GM19467 (cell line): ENCODE measurements around the gene ELMO1.

Experiments used
- ATAC-seq: cut with Tn5 transposase; IDR thresholded peaks from one replicate; pipeline ENCODE4 v1.9.1; 2021; ENCODE audit warnings: mild to moderate bottlenecking, moderate library complexity; ENCODE audit not compliant: unreplicated experiment

Gene ELMO1

DNA sequence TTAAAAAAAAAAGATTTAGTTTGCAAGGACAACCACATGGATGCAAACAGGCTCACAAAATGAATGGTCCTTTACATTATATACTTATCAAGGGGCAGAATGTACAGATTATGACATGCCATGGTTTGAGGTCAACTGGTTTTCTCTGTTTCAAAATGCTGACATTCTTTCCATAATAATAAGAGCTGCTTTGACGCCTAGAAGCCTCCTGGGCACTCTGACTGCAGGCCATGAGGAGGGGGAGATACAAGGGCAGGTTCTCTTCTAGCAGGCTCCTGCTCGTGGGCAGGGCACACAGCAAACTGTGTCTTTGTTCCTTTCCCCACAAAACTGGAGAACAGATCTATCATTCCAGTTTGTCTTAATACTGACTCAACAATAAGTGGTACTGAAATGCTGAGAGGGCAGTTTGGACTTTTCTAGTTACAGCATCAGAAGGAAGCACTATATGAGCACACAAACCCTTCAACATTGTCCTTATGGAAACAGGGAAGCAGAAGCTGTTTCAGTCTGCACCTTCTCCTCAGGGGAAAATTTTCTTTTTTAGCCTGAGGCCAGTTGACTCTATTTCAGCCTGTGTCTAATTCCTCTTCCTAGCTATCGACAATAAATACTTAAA is 409.4 kb downstream of the ELMO1 start:
- no peak for ATAC-seq

DNA sequence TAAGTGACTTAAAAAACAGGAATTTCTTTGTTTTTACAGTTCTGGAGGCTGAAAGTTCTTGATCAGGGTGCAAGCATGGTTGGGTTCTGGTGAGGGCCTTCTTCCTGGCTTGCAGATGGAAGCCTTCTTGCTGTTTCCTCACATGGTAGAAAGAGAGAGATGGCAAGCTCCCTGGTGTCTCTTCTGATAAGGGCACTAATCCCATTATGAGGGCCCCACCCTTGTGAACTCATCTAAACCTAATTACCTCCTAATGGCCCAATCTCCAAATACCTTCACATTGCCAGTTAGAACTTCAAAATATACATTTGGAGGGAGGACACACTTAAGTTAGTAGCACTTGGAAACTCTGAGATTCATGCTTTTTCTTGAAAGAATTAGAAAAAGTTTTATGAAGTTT is 410.0 kb downstream of the ELMO1 start:
- no peak for ATAC-seq

DNA sequence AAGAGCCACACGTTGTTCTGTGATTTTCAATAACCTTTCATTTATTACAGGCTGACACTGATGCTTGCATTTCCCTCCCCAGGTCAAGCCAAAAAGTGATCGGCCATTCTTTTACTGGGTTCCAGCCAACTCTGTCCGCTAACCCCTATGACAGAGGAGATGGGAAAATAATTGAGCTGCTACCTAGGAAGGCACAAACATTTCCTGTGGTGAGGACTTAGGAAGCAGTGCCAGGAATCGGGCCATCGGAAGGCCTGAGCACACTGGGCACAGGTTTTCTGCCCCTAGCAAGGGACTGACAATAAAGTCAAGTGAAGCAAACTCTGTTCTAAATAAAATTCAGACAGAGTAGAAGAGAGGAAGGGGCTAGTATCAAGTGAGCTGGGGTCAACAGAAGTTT is 411.4 kb downstream of the ELMO1 start:
- no peak for ATAC-seq

DNA sequence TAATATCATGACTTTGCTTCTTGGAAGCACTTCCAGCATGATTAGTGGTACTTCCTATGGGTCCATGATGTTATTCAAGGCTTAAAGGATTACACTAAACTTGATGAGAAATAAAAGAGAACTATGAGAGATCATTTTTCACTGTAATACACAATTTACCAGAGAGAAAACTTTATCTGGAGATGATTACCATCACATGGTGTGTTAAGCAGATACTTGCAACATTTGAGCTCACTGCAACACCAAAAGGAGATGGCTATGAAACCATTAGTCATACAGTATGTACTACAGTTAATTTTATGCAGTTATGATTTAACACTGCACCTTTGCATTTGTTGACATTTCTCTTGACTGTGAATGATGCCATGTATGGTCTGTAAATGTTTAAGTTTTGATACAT is 413.0 kb downstream of the ELMO1 start:
- ATAC-seq, result no peak

DNA sequence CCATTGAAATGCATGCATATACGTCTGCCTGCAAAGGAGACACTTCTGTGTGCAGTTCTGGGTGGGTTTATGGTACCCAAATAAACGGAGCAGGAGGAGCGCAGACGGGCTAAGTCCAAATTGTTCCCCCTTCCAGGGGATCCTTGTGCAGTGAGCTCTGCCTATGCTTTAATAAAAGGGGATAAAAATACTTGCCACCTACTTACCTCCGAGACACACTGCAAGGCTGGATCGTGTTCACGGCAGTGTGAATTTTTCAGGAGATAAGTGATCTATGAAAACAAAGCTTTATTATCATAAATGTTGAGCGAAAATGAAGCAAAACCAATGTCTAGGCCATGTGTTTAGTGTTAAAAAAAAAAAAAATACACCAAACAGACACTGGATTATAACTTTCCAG is 415.5 kb downstream of the ELMO1 start:
- ATAC-seq, result no peak

DNA sequence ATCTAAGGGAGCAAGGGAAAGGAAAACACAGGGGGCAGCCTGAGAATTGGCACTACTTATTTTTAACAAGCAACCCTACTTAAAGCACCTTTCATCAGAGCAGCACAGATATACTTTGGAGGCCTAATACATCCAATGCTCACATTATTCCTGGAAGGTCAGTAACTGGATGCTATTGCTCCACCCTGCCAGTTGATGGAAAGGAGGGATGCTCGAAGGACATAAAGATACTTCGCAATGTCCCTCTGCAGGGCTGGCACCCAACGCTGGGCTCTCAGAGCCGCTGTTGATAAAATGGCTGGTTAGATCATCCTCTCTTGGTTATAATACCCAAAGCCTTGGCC is 416.4 kb downstream of the ELMO1 start:
- ATAC-seq, result no peak

DNA sequence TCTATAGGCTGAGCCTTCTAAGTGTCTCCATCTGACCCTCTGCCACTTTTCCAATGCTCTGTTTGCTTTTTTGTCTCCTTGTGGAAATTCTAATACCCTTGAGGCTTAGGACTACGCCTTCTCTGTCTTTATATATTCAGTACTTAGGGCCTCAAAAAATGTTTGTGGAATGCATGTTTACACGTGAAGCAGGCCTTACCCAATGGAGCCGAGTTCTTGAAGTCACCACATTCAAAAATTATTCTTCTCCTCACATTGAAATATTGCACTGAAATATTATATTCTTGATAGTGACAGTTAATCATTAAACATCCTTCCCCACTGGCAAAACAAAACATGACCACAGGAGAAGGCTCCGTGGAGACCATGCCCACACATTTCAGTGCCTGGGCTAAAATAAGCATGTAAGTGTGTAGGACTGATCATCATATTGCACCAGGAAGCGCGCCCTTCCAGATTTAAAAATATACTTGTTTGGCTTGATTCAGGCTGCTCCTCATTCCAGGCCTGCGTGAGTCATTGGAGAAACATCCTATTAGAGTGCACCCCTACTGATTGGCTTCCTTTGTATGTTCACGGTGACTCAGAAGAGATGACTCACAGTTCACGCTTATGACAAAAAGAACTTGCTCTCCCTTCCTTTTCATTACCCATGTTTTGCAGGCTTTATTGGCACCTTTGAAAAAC is 416.9 kb downstream of the ELMO1 start:
- ATAC-seq, result no peak

DNA sequence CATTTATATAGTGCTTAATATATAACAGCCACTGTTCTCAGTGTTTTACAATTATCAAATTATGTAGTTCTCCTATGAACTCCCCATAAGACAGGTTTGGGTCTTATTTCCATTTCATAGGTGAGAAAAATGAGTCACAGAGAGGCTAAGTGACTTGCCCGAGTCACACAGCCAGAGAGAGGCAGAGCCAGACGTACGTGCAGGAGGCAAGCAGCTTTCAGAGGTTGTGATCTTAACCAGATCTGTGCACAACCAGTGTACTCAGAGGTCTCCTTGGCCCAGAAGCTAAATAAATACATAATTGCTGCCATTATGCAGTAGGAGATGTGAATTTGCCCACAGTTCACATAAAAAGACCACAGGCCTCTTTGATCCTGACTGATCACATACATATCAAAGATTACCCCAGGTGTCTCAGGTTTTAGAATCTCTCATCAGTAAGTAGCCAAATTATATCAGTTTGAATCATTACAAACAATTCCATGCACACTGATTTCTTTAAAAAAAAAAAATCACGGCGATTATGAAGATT is 419.7 kb downstream of the ELMO1 start:
- no peak for ATAC-seq

DNA sequence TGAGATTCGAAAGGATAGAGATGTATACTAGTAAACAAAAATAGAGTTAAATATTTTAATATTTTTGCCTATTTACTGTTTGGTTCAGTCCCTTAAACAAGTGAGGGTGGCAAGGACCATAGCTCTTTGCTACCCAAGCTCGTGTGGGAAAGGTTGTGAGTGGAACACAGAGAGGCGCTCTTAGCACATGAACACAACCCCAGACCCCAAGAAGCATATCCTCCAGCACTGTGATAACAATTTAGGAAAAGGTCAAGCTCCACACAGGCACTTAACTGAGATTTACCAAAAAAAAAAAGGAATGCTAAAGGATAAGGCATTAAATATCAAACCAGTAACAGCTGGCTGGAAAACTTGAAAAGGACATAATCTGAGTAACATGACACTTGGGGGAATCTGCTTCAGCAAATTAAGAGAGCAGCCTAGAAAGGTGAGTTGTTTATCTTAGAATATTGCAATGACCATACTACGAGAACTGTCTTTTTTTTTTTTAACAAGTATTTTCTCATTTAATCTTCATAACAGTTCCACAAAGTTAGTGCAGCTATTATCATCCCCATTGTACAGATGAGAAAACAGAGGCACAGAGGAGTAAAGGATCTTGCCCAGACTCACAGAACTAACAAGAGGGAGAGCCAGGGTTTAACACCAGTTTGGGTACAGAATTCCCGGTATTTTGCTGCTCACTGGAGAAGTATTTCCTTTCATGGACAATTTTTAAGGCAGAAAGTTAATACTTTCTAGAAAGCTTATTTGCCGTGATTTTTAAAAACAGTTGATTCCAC is 420.9 kb downstream of the ELMO1 start:
- ATAC-seq, result no peak

DNA sequence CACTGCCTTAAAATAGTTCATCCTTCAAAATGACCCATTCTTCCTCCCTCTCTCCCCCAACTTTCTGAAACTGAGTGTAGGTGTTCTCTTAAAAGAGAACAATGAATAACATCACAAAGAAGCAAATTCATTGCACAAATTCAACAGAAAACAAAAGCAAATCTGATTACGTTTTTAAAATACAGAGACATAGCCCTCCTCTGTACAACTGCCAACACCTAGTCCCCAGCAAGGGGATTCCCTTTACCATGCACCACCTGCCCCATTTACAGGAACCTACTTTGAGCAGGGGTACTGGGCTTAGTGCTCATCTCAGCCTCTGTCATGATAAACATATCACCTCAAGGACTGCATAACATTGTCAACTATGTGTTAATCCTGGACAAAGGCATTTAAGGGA is 421.6 kb downstream of the ELMO1 start:
- ATAC-seq, result no peak

DNA sequence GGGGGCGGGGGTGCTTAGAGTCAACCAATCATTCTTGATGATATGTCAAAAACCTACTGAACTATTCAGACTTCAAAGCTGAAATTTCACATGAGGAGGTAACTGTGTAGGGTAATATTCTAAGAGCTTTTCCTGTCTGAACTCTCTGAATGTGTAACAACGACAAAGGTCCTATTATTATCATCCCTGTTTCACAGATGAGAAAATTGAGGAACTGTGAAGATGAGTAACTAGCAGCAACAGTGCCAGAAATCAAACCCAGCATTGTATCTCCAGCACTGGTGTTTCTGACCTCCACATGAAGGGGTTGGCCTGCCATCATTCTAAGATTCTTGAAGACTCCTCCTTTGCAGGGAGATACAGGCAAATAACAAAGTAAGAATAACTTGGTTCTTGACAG is 429.7 kb downstream of the ELMO1 start:
- ATAC-seq, result no peak

DNA sequence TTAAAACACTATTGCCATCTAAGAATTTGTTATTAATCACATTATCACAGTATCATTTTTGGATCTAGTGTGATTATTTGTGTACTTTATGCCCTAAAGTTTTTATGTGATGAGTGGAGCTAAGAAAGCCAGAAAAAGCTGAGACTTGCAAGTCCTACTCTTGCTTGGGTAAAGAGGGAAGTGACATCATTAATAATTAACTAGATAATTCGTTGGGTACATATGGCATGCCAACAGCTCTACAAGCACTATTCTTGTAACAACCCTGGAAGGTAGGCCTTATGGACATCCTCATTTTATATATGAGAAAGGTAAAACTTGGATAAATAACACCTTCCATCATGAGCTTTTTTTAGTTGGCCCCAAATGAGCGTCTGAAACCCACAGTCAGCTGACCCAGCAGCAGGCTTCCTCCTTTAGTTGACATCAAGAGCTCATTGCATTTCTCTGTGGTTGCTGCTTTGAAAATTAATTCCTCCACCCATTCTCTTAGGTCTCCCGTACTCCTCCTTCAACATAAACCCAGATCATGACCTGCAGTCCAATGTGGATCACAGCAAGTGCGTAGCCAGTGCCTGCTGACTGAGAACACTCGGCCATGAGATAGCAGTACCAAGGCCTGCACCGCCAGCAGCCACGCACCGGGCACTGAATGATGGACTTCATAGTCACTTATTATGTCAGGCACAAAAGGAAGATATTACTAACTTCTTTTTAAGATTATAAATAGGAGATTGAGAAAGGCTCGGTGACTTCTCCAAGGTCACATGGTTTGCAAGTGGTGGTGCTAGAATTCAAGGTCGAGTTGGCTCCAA is 432.4 kb downstream of the ELMO1 start:
- no peak for ATAC-seq

DNA sequence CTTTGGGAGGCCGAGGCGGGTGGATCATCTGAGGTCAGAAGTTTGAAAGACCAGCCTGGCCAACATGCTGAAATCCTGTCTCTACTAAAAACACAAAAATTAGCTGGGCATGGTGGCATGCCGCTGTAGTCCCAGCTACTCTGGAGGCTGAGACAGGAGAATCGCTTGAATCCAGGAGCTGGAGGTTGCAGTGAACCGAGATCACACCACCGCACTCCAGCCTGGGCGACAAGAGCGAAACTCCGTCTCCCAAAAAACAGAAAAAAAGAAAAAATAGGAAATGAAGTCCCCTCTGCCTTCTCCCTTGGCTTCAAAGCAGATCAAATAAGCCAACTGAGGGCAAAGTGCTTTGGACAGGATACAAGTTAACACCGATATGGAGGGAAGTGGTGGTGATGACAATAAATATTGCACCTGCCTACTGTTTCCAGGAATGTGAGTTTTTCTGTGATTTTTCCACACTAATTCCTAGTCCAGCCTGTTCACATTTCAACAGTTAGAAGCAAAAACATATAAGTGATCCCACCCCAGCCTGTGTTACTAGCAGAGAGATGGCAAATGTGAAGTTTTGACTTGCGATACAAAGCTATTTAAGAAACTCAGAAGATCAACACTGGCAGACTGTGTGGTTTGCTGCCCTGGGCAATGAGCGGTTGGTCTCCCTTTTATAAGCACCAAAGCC is 433.2 kb downstream of the ELMO1 start:
- ATAC-seq, result no peak

DNA sequence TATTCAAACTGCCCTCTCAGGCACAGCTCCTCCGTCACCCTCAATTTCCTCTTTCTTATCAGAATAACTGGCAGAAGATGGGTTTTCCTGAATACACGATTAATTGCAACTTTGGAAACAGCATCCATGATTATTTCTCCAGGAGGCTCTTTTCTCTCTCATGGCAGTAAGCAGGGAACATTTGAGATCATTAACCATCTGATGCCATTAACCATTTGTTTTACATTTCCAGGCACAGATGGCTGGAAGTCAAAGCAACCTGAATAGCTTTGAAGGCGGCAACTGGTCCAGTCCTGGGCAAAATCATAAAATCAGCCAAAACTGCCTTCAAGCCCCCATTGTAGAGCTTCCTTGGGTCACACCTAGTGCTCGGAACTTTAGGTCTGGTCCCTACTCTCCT is 434.9 kb downstream of the ELMO1 start:
- no peak for ATAC-seq

DNA sequence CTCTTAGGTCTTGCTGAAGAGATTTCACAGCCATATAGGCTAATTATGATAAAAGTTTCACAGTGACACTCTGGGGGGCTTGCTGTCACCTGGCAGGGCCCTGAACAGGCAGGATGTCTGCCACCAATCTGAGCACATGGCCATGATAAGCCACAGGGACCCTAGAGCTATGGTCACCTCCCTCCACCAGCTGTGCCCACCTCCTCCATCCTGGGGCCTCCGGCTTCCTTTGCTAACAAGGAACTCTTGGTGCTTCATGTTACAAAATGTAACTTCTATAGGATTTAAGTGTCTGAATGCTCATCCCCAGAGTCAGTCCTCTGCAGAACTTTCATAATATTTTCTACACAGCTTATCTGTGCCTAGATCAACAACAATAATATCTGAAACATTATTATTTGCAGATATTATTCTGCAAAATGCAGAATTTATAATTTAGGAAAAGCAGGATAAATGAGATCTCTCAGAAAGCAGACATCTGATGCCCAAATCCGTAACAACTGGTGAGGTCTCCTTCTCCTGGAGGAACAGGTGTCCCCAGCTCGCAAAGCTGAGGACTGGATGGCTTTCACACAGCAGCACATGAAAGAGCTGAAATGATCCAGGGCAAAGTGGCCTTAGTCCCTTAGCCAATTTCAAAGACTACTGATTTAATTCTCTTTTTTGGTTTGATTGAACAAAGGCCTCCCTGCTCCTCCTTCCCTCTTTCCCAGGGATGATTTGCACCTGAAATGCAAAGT is 437.3 kb downstream of the ELMO1 start:
- no peak for ATAC-seq

DNA sequence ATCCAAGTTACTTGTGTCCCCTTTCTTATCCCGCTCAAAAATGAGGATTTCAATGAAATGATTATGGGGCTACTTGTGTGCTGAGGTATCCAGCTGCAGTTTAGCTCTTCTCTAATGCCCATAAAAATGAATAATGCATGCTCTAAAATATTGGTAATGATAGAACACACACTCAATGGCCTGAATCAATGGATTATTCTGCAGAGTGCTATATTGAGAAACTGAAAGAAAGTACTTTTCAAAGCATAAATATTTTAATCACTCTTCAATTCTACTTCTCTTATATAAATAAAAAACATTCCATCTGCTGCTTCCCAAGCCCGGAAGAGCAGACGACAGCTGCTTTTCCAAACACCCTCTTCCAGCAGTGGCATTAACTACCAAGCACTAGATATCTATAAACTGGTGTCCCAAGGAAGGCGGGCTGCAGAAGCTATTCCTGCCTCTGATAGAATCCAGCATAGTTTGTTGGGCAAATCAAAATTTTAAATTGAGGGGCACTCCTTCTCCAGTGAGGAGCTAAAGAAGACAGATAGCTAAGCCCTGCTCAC is 439.5 kb downstream of the ELMO1 start:
- ATAC-seq, result no peak

DNA sequence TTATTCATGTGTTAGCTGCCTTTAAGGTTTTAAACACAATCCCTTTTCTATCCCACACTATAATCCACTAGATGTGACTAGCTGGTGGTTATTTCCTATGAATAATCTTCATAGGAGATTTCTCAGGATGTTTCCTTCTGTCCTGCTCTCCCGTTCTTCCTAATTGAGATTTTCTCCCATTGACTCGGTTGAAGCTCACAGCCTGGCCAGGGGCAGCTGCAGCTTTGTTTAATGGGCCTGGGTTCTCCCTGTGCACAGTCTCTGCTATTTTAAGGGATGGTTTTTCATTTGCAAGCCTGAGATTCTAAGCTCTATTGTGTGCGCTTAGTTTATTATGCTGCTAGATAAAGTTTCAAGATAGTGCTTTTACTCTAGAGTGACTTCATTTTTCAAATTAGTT is 441.0 kb downstream of the ELMO1 start:
- no peak for ATAC-seq

DNA sequence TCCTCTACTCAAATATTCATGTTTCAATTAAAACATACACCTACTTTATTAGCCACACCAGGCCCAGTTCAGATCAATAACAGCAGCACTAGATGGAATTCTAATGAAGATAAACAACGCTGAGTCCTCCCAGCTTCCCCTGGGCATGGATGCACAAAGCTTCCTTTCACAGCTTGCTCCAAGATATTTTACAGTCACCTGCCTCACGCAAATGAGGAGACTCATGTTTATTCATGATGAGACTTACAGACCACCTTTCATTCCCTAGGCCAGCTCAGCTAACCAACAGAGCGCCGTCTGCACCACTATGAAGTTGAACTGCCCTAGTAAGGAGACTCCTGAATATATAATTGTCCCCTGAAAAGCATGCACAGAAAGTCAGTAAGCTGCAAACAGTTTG is 441.4 kb downstream of the ELMO1 start:
- no peak for ATAC-seq

DNA sequence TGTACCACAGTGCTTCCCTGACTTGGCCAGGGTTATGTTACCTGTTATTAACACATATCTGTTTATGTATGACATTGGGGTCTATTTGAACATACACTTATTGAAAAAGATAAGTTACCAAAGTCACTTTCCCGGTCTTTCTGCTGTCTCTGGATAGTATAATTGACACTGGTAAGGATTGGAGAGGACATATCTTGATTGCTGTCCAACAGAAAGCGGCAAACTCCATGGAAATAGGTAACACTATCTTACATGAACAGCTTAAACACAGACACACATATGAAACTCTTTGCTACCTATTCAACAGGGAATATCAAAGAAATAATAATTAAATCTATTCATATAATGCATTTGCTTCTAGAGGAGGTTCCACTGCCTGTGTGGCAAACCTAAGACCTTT is 441.9 kb downstream of the ELMO1 start:
- ATAC-seq, result no peak

DNA sequence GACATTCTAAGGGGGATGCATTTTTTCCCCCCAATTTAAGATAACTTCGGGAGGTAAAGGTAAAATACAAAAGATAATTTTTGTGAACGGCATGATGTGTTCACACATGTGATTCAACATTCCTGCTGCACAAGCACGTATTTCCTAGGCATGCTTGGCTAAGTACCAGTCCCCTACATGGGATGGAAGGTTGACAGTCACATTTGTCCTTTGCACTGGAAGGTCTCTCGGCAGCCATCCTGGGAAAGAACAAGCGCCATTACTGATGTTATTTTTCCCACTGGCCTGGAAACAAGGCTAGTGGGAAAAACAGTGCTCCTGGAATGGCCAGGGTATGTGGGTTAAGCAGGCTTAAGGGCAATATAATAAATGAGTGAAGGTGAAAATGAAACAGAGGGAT is 448.2 kb downstream of the ELMO1 start:
- no peak for ATAC-seq
